Activated CD8-positive, alpha-beta T cell treated with anti-CD3 and anti-CD28 coated beads for 36 hours (primary cell): ENCODE results near the gene ZNF532. TPM values are rescaled to one million over a fixed set of nuclear protein-coding genes. Genes with fewer than 3 reads are reported as not detected.
"Not testable (repeated sequence)": the region's sequence is repeated elsewhere in the genome, so short reads cannot be mapped to it uniquely, and the experiment has no call there.

Source experiments
- ATAC-seq: fragments of 200-7000 bp; cut with Tn5 transposase; one replicate; pipeline ENCODE4 v1.10.0; 2021; ENCODE audit warnings: mild to moderate bottlenecking, moderate library complexity
- CTCF ChIA-PET: fragments of 350-600 bp; sonication (Branson Sonifier 250); formaldehyde crosslinking; loops from one replicate; lab custom pipeline; 2021; ENCODE audit warnings: antibody characterized with exemption; lab: Charles Lee
- POLR2A ChIA-PET: fragments of 350-600 bp; sonication (Branson Sonifier 250); formaldehyde crosslinking; loops from one replicate; lab custom pipeline; 2021; ENCODE audit warnings: antibody characterized with exemption; lab: Charles Lee
- DNase-seq: peaks from one replicate; pipeline ENCODE4 v3.0.0-alpha.2; 2020
- H3K27ac Mint-ChIP-seq: one replicate; pipeline ENCODE4 v1.8.0; 2021; ENCODE audit warnings: mild to moderate bottlenecking, mixed read lengths
- H3K27me3 Mint-ChIP-seq: one replicate; pipeline ENCODE4 v1.8.0; 2021; ENCODE audit warnings: mixed read lengths
- H3K36me3 Mint-ChIP-seq: one replicate; pipeline ENCODE4 v1.8.0; 2021; ENCODE audit warnings: low read depth, mixed read lengths
- H3K4me1 Mint-ChIP-seq: one replicate; pipeline ENCODE4 v1.8.0; 2021; ENCODE audit warnings: low read depth, mixed read lengths
- H3K4me3 Mint-ChIP-seq: one replicate; pipeline ENCODE4 v1.8.0; 2021; ENCODE audit warnings: mild to moderate bottlenecking, moderate library complexity, mixed read lengths
- H3K9me3 Mint-ChIP-seq: one replicate; pipeline ENCODE4 v1.8.0; 2021; ENCODE audit warnings: mixed read lengths
- CTCF ChIP-seq: fragments of 200-600 bp; IDR thresholded peaks from one replicate; pipeline ENCODE4 v1.8.0; 2022; ENCODE audit warnings: antibody characterized with exemption, mild to moderate bottlenecking
- intact Hi-C: fragments of 100-400 bp; cut with micrococcal nuclease; formaldehyde crosslinking; loops from one replicate; pipeline ENCODE4 v1.10.0; 2022
- total RNA-seq, 2 experiments: library from RNA; stranded (reverse); gene quantifications; one replicate each; pipeline ENCODE4 v1.2.3, GENCODE V29; 2021

Gene ZNF532
- total RNA-seq, 2 experiments from 2014 or later: 1.3 to 1.8 TPM

- Mint-ChIP-seq H3K27ac (no peak overlapping the region), H3K4me3 (no peak overlapping the region), H3K4me1 (no peaks in the 10 kb centered on the region), H3K27me3 (peaks cover 38% of the 10 kb centered on the region), H3K36me3 (no peaks in the 10 kb centered on the region), H3K9me3 (no peaks in the 10 kb centered on the region)
- ChIA-PET CTCF (no interaction called here), POLR2A (no interaction called here)
- intact Hi-C loops: no loop called here
- no peak for TF ChIP-seq CTCF
- DNase-seq: no peak
- no peak for ATAC-seq
Observed at GRCh38 chr18:58827428-58827827, 37.2 kb upstream of the ZNF532 start.

DNA sequence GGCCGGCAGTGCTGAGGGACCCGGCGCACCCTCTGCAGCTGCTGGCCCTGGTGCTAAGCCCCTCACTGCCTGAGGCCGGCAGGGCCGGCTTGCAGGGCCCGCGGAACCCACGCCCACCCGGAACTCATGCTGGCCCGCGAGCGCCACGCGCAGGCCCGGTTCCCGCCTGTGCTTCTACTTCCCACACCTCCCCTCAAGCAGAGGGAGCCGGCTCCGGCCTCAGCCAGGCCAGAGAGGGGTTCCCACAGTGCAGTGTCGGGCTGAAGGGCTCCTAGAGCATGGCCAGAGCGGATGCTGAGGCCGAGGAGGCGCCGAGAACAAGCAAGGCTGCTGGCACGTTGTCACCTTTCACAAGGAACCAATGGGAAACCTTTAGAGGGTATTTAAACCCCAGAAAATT, 36.8 kb upstream of the ZNF532 start:
- H3K27me3 Mint-ChIP-seq: peaks cover 34% of the 10 kb centered on the region
- CTCF ChIA-PET: no interaction called here
- no peak overlapping the region for H3K4me3 Mint-ChIP-seq
- POLR2A ChIA-PET: no interaction called here
- ATAC-seq: no peak
- H3K36me3 Mint-ChIP-seq: no peaks in the 10 kb centered on the region
- H3K27ac Mint-ChIP-seq: no peak overlapping the region
- H3K4me1 Mint-ChIP-seq: no peaks in the 10 kb centered on the region
- no peak for TF ChIP-seq CTCF
- intact Hi-C loops: no loop called here
- DNase-seq: no peak
- no peaks in the 10 kb centered on the region for H3K9me3 Mint-ChIP-seq

DNA sequence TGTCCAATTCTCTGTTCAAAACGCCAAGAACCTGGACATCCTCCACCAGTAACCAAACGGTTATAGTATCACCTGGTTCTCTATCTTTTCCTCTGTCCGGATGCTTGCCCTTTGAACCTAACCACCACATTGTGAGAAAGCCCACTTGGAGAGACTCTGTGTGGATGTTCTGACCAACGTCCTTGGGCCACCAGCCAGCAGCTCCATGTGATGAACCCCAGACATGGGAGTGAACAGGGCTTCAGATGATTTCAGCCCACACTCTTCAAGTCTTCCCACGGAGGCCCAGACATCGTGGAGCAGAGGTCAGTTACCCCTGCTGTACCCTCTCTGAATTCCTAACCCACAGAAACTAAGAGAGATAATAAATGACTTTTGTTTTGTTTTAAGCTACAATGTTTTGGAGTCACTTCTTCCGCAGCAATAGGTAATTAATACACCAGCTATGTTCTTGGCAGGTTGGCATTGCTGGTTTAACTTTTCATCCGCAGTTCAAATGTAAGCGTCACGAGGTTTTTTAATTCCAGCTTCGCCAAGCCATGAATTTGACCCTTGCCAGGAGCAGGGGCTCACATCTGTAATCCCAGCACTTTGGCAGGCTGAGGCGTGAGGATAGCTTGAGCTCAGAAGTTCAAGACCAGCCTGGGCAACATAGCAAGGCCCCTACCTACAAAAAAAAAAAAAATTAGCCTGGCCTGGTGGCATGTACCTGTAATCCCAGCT, 36.1 kb upstream of the ZNF532 start:
- Mint-ChIP-seq H3K4me1 (no peaks in the 10 kb centered on the region), H3K9me3 (no peaks in the 10 kb centered on the region), H3K4me3 (no peak overlapping the region), H3K36me3 (no peaks in the 10 kb centered on the region), H3K27me3 (peaks cover 32% of the 10 kb centered on the region), H3K27ac (no peak overlapping the region)
- TF ChIP-seq CTCF: no peak
- no peak for DNase-seq
- no peak for ATAC-seq
- ChIA-PET CTCF (interaction anchor here (1.1 kb wide), 1 partner anchor 229 kb away, joined by 3 read pairs; no protein-coding TSS in a partner anchor), POLR2A (no interaction called here)
- intact Hi-C loops: no loop called here

- TF ChIP-seq CTCF: no peak
- Mint-ChIP-seq H3K36me3 (no peaks in the 10 kb centered on the region), H3K9me3 (no peaks in the 10 kb centered on the region), H3K27me3 (peaks cover 32% of the 10 kb centered on the region), H3K4me3 (no peak overlapping the region), H3K4me1 (no peaks in the 10 kb centered on the region), H3K27ac (no peak overlapping the region)
- ChIA-PET POLR2A (no interaction called here), CTCF (interaction anchor here (1.1 kb wide), 1 partner anchor 228 kb away, joined by 3 read pairs; no protein-coding TSS in a partner anchor)
- intact Hi-C loops: no loop called here
- DNase-seq (no peak), ATAC-seq (no peak)
Observed at GRCh38 chr18:58829263-58829662, 35.4 kb upstream of the ZNF532 start.

DNA sequence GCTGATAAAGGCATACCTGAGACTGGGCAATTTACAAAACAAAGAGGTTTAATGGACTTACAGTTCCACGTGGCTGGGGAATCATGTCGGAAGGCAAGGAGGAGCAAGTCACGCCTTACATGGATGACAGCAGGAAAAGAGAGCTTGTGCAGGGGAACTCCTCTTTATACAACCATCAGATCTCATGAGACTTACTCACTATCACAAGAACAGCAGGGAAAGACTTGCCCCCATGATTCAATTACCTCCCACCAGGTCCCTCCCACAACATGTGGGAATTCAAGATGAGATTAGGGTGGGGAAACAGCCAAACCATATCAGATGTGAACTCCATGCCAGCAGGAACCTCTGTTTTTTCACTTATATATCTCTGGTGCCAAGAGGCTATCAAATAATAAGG, 34.8 kb upstream of the ZNF532 start:
- H3K4me3 Mint-ChIP-seq, CTCF ChIA-PET, H3K27ac Mint-ChIP-seq, H3K4me1 Mint-ChIP-seq, H3K36me3 Mint-ChIP-seq, ATAC-seq, DNase-seq, POLR2A ChIA-PET, intact Hi-C loops, H3K9me3 Mint-ChIP-seq: not testable (repeated sequence)
- H3K27me3 Mint-ChIP-seq: peaks cover 31% of the 10 kb centered on the region
